ENCODE data around the gene ABCG4. TPM values are rescaled to one million over a fixed set of nuclear protein-coding genes. Genes with fewer than 3 reads are reported as not detected.

ABCG4 gene
- total and polyA plus RNA-seq, 9 of the 15 experiments (the other 6 are each of a cell fraction or from before 2014, with no cell fraction given) = 0.03 to 0.11 (median 0.07) TPM; not detected in 4

- ChIA-PET CTCF (ENCODE audit: low intra/inter-chr PET ratio) (no interaction called here), POLR2A (no interaction called here)
- in situ Hi-C loops (cut with MboI) (no loop called here), intact Hi-C loops (cut with micrococcal nuclease) (no loop called here)
- ATAC-seq (no peak), FAIRE-seq (no peak), DNase-seq (ENCODE audit: extremely low read depth in 1 of 4, low spot score in 3 of 4) (no peak)
- Histone ChIP-seq H3K9ac (ENCODE audit: insufficient read depth in 1 of 2, low read depth in 2 of 2, low read length in 2 of 2) (no peak overlapping the region; a peak in 1 of 4 replicates), H3K27ac (ENCODE audit: extremely low read depth, low read depth, low read length) (no peak overlapping the region), H4K20me1 (replicated peaks; ENCODE audit: control insufficient read depth, insufficient read depth, low read length) (no peaks in the 10 kb centered on the region), H2AFZ (ENCODE audit: low read depth, low read length) (peak overlapping the region; percentile 34; the same call in 1 of the 2 replicates), H3K9me3 (replicated peaks; ENCODE audit: control insufficient read depth, insufficient read depth, low read depth, low read length) (no peaks in the 10 kb centered on the region), H3K79me2 (ENCODE audit: control insufficient read depth, insufficient read depth, low read length) (no peaks in the 10 kb centered on the region), H3K4me3 (no peak overlapping the region), H3K4me2 (ENCODE audit: insufficient read depth, low read length) (no peak overlapping the region), H3K4me1 (replicated peaks in 1 of 2; ENCODE audit: control insufficient read depth in 2 of 2, insufficient read depth in 2 of 2, low read length in 2 of 2) (peaks cover 19 to 28% of the 10 kb centered on the region in 2 experiments; a peak in 4 of 5 replicates), H3K27me3 (ENCODE audit: control insufficient read depth in 2 of 2, insufficient read depth in 2 of 2, low read length in 2 of 2) (peaks cover 0 to 4% of the 10 kb centered on the region in 2 experiments; a peak in 1 of 5 replicates), H3K36me3 (ENCODE audit: control insufficient read depth, insufficient read depth, low read length) (no peaks in the 10 kb centered on the region), H3K9me1 (ENCODE audit: control insufficient read depth, insufficient read depth, low read length) (no peaks in the 10 kb centered on the region)
- 55% methylated on average over 3 of the region's 6 CpGs for WGBS (ENCODE audit: insufficient coverage, low coverage, missing lambda C conversion rate)
- TF ChIP-seq KAT2B (IDR thresholded peaks at IDR 0.05; ENCODE audit: low read depth, low read length) (no peak), ESRRB (CRISPR knock-in tag; IDR thresholded peaks at IDR 0.05; ENCODE audit: borderline replicate concordance) (no peak)
- no TSS peak for BruUV-seq (replicated peaks)
These were observed 19.1 kb downstream of the ABCG4 start for GRCh38 chr11:119167933-119168332.

DNA sequence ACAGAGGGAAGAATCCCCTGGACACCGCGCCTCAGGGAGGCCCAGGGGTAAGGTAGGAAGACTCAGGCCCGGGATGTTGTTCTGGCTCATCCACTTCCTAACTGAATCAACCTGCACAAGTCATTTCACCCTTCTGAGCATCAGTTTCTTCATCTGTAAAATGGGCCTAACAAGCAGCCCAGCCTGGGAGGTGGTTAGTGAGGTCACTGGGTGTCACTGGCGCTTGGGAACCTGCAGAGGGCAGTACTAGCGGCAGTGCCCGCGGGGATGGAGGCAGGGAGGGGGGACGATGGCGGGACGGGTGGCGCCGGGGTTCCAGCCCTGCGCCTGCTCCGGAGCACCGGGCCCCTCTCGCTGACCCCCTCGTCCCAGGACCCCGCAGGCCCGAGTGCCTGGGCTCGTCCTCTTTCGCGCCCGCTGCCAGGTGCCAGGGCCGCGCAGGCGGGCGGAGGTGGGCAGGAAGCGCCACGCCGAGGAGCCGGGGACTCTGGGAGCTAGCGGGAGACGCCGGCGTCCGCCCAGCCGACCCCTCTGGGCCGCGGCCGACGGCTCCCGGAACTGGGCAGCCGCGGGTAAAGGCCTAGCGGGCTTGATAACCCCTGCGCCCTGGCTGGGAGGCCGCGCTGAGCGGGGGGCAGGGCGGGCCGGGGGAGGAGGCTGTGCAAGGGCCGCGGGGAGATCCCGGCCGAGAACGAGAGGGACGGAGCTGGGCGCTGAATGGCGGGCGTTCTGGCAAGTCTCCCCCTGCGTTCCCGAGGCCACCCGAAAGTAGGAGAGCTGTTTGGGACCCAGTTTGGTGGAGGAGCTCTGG, 19.8 kb downstream of the ABCG4 start, which contains the start of gene NLRX1:
TSS of gene NLRX1 (plus strand) at position 255 of the 811 bp plus-strand sequence. CDS start 2,679 bp downstream, outside the sequence.
- WGBS (ENCODE audit: insufficient coverage, low coverage, missing lambda C conversion rate) = 27% methylated on average over 19 of the region's 63 CpGs
- no TSS peak for BruUV-seq (replicated peaks)
- ChIA-PET POLR2A (interaction anchor here (0.6 to 1.5 kb wide), 5 partner anchors 22 to 537 kb away, joined by 3 to 5 read pairs (median 3); no protein-coding TSS in a partner anchor), CTCF (ENCODE audit: low intra/inter-chr PET ratio) (no interaction called here)
- Histone ChIP-seq H3K9ac (ENCODE audit: insufficient read depth in 1 of 2, low read depth in 2 of 2, low read length in 2 of 2) (peak within 1 kb of the TSS; percentile 61 to 89; a peak in 3 of 4 replicates), H2AFZ (ENCODE audit: low read depth, low read length) (peak within 1 kb of the TSS; percentile 91), H3K79me2 (ENCODE audit: control insufficient read depth, insufficient read depth, low read length) (no peaks in the 10 kb centered on the region), H3K27me3 (ENCODE audit: control insufficient read depth in 2 of 2, insufficient read depth in 2 of 2, low read length in 2 of 2) (no peaks in the 10 kb centered on the region), H3K9me3 (replicated peaks; ENCODE audit: control insufficient read depth, insufficient read depth, low read depth, low read length) (no peaks in the 10 kb centered on the region), H3K4me3 (peak within 1 kb of the TSS; percentile 38), H3K9me1 (ENCODE audit: control insufficient read depth, insufficient read depth, low read length) (no peaks in the 10 kb centered on the region), H3K36me3 (ENCODE audit: control insufficient read depth, insufficient read depth, low read length) (no peaks in the 10 kb centered on the region), H3K27ac (ENCODE audit: extremely low read depth, low read depth, low read length) (peak within 1 kb of the TSS; percentile 63; the same call in 2 of the 3 replicates), H3K4me1 (replicated peaks in 1 of 2; ENCODE audit: control insufficient read depth in 2 of 2, insufficient read depth in 2 of 2, low read length in 2 of 2) (peaks cover 23 to 35% of the 10 kb centered on the region in 2 experiments; a peak in 4 of 5 replicates), H3K4me2 (ENCODE audit: insufficient read depth, low read length) (peak within 1 kb of the TSS; percentile 66), H4K20me1 (replicated peaks; ENCODE audit: control insufficient read depth, insufficient read depth, low read length) (no peaks in the 10 kb centered on the region)
- FAIRE-seq (no peak), ATAC-seq (peak; percentile 80), DNase-seq (ENCODE audit: extremely low read depth in 1 of 4, low spot score in 3 of 4) (peak; percentile 68 to 88 (median 82))
- intact Hi-C loops (cut with micrococcal nuclease) = no loop called here
- in situ Hi-C loops (cut with MboI) = no loop called here
- TF ChIP-seq POLR2B (IDR thresholded peaks at IDR 0.05; ENCODE audit: low read depth, partially characterized antibody) (no peak), JUN (IDR thresholded peaks at IDR 0.05; ENCODE audit: borderline replicate concordance, low read depth, low read length) (no peak), JUN (CRISPR knock-in tag; IDR thresholded peaks at IDR 0.05; ENCODE audit: borderline replicate concordance) (peak; percentile 53; the same call in 1 of the 2 replicates), MECOM (CRISPR knock-in tag; IDR thresholded peaks at IDR 0.05) (no peak), RBM25 (IDR thresholded peaks at IDR 0.05; ENCODE audit: low read depth, low read length, severe bottlenecking) (peak; percentile 98), CTCFL (IDR thresholded peaks at IDR 0.05; ENCODE audit: borderline replicate concordance, insufficient read depth, low read depth, low read length, poor library complexity, severe bottlenecking) (peak; percentile 71), HNRNPL (IDR thresholded peaks at IDR 0.05; ENCODE audit: low read depth, low read length) (peak; percentile 95; the same call in 1 of the 2 replicates), MAZ (CRISPR knock-in tag; conservative IDR thresholded peaks at IDR 0.05 in 1 of 2, IDR thresholded peaks at IDR 0.05 in 1 of 2) (peak; percentile 49 to 62; a peak in 1 of 4 replicates), CBX1 (IDR thresholded peaks at IDR 0.05; ENCODE audit: low read depth) (peak; percentile 98)
